Brain microvascular endothelial cell (primary cell): ENCODE measurements around the gene SKIDA1.

Experiments used
- DNase-seq: peaks from one replicate; pipeline ENCODE4 v3.0.0-alpha.2; 2020
- H3K27ac ChIP-seq: fragments of 250-450 bp; sonication (Bioruptor Pico); 2 replicates; pipeline ENCODE4 v1.5.1; 2020; ENCODE audit warnings: mild to moderate bottlenecking, moderate library complexity
- H3K27me3 ChIP-seq: fragments of 250-450 bp; sonication (Bioruptor Pico); replicated peaks from 2 replicates; pipeline ENCODE4 v1.5.1; 2020; ENCODE audit warnings: mild to moderate bottlenecking
- H3K36me3 ChIP-seq: fragments of 250-450 bp; sonication (Bioruptor Pico); replicated peaks from 2 replicates; pipeline ENCODE4 v1.5.1; 2020; ENCODE audit warnings: mild to moderate bottlenecking
- H3K4me3 ChIP-seq: 2 replicates; pipeline ENCODE4 v1.5.1; 2011; ENCODE audit warnings: low read depth, mild to moderate bottlenecking, control low read depth, low read length, moderate library complexity
- in situ Hi-C: cut with HindIII; loops from 2 replicates; pipeline ENCODE4 v1.10.0; 2017; ENCODE audit warnings: low sequenced_read_pairs, low pct_ligation_motif_present
- TF ChIP-seq, protein P1 (sequence below): IDR thresholded peaks from 2 replicates; pipeline ENCODE4 v1.5.1; 2011; ENCODE audit warnings: low read depth, mild to moderate bottlenecking, moderate library complexity, low read length, control low read depth, inconsistent platforms; ENCODE audit errors: missing control alignments

The SKIDA1 gene

DNA sequence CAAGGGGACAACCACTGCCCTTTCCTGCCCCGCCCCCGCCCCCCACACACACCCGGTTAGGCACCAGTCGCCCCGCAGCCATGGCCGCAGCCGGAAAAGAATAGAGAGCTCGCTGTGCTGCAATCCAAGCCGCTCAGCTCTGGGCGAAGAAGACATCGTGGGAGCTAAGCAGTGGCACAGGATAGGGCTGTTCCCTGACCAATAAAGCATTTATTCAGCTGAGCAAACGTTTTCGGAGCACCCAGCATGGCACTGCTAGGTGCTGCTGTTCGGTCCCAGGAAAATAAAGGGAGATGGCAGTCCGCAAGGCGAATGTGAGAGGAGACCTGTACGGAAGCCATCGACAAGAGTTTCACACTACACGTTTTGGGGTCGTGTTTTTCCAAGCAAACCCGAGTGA lies 18.3 kb downstream of the SKIDA1 start:
- no peak overlapping the region for H3K27ac ChIP-seq
- in situ Hi-C loops: loop anchor here (25.0 kb wide), 2 partner anchors 220 to 430 kb away; no protein-coding TSS in a partner anchor
- DNase-seq: no peak
- no peak overlapping the region for H3K4me3 ChIP-seq
- TF ChIP-seq, protein P1, sequence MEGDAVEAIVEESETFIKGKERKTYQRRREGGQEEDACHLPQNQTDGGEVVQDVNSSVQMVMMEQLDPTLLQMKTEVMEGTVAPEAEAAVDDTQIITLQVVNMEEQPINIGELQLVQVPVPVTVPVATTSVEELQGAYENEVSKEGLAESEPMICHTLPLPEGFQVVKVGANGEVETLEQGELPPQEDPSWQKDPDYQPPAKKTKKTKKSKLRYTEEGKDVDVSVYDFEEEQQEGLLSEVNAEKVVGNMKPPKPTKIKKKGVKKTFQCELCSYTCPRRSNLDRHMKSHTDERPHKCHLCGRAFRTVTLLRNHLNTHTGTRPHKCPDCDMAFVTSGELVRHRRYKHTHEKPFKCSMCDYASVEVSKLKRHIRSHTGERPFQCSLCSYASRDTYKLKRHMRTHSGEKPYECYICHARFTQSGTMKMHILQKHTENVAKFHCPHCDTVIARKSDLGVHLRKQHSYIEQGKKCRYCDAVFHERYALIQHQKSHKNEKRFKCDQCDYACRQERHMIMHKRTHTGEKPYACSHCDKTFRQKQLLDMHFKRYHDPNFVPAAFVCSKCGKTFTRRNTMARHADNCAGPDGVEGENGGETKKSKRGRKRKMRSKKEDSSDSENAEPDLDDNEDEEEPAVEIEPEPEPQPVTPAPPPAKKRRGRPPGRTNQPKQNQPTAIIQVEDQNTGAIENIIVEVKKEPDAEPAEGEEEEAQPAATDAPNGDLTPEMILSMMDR: no peak
- H3K27me3 ChIP-seq: no peaks in the 10 kb centered on the region
- H3K36me3 ChIP-seq: no peaks in the 10 kb centered on the region

- in situ Hi-C loops: loop anchor here (25.0 kb wide), 2 partner anchors 219 to 431 kb away; no protein-coding TSS in a partner anchor
- H3K36me3 ChIP-seq: no peaks in the 10 kb centered on the region
- TF ChIP-seq, protein P1: no peak
- H3K27me3 ChIP-seq: no peaks in the 10 kb centered on the region
- H3K4me3 ChIP-seq: no peak overlapping the region
- no peak overlapping the region for H3K27ac ChIP-seq
- DNase-seq: no peak
Measured at GRCh38 chr10:21506351-21506750, 19.1 kb downstream of the SKIDA1 start.

DNA sequence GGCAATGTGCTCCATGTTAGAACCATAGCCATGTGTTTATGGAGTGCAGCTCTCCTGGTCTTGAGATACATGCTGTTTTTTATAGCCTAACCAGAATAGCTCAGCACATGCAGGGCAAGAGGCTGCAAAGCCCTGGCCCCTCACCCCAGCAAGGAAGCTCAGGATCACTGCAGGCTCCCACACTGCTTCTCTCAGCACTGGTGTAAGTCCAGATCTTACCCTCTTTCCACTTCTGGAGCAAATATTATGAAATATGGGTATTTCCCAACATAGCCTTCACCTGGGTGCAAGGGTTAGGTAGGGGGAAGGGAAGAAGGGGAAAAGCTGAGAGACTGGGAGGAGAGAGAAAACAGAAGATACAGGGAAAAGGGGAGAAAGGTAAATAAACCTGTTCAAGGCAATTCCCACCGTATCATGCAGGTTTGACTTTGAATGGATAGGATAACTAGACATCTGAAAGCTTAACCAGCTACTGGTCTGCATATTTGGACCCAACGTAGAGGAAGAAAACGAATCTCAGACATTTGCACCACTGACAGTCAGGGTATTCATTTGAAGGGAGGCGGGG lies 19.7 kb downstream of the SKIDA1 start:
- in situ Hi-C loops: loop anchor here (25.0 kb wide), 2 partner anchors 218 to 432 kb away; no protein-coding TSS in a partner anchor
- DNase-seq: no peak
- no peaks in the 10 kb centered on the region for H3K36me3 ChIP-seq
- H3K27ac ChIP-seq: no peak overlapping the region
- H3K4me3 ChIP-seq: no peak overlapping the region
- no peaks in the 10 kb centered on the region for H3K27me3 ChIP-seq
- TF ChIP-seq, protein P1: no peak

- in situ Hi-C loops: loop anchor here (25.0 kb wide), 2 partner anchors 216 to 434 kb away; no protein-coding TSS in a partner anchor
- Histone ChIP-seq H3K27me3 (no peaks in the 10 kb centered on the region), H3K36me3 (no peaks in the 10 kb centered on the region), H3K27ac (no peak overlapping the region), H3K4me3 (no peak overlapping the region)
- TF ChIP-seq, protein P1: no peak
- DNase-seq: no peak
Measured at GRCh38 chr10:21503542-21503941, 21.9 kb downstream of the SKIDA1 start.

GRCh38 chr10:21502348-21502740 lies 23.1 kb downstream of the SKIDA1 start:
- H3K4me3 ChIP-seq: no peak overlapping the region
- no peak for DNase-seq
- no peak overlapping the region for H3K27ac ChIP-seq
- no peaks in the 10 kb centered on the region for H3K36me3 ChIP-seq
- H3K27me3 ChIP-seq: no peaks in the 10 kb centered on the region
- in situ Hi-C loops: loop anchor here (25.0 kb wide), 2 partner anchors 215 to 435 kb away; no protein-coding TSS in a partner anchor
- TF ChIP-seq, protein P1: no peak
